GM18505 (cell line): ENCODE data around the gene FOXL1.
"Not testable (repeated sequence)": the region's sequence is repeated elsewhere in the genome, so short reads cannot be mapped to it uniquely, and the experiment has no call there.

ENCODE experiments used
- ATAC-seq: cut with Tn5 transposase; IDR thresholded peaks from one replicate; pipeline ENCODE4 v1.9.1; 2021; ENCODE audit not compliant: unreplicated experiment
- POLR2A ChIP-seq: IDR thresholded peaks from 4 replicates; pipeline ENCODE4 v1.6.1; 2011; ENCODE audit warnings: borderline replicate concordance; ENCODE audit not compliant: insufficient read depth, insufficient read length; ENCODE audit errors: extremely low read depth

FOXL1 gene

GRCh38 chr16:86585821-86586611, 7.7 kb downstream of the FOXL1 start:
- ATAC-seq, result no peak
- no peak for TF ChIP-seq POLR2A

GRCh38 chr16:86587487-86587886, 9.1 kb downstream of the FOXL1 start:
- no peak for ATAC-seq
- no peak for TF ChIP-seq POLR2A

GRCh38 chr16:86587955-86588354, 9.6 kb downstream of the FOXL1 start:
- ATAC-seq, result not testable (repeated sequence)

GRCh38 chr16:86590501-86591144, 12.3 kb downstream of the FOXL1 start:
- no peak for ATAC-seq
- no peak for TF ChIP-seq POLR2A

- TF ChIP-seq POLR2A, result no peak
- ATAC-seq, result no peak
Measured at GRCh38 chr16:86591270-86591669, 12.9 kb downstream of the FOXL1 start.

GRCh38 chr16:86593913-86594620, 15.7 kb downstream of the FOXL1 start:
- ATAC-seq, result no peak

GRCh38 chr16:86594721-86595120, 16.4 kb downstream of the FOXL1 start:
- ATAC-seq, result no peak
- TF ChIP-seq POLR2A, result no peak

More at GRCh38 chr16:86593913-86594620, 15.7 kb downstream of the FOXL1 start:
- TF ChIP-seq POLR2A, result no peak

GRCh38 chr16:86595983-86596605, 17.7 kb downstream of the FOXL1 start:
- no peak for TF ChIP-seq POLR2A
- ATAC-seq, result no peak

GRCh38 chr16:86597126-86597879, 19.0 kb downstream of the FOXL1 start:
- no peak for ATAC-seq
- TF ChIP-seq POLR2A, result no peak

- TF ChIP-seq POLR2A, result no peak
Measured at GRCh38 chr16:86597880-86598606, 19.7 kb downstream of the FOXL1 start.

GRCh38 chr16:86598607-86599565, 20.5 kb downstream of the FOXL1 start:
- no peak for ATAC-seq
- no peak for TF ChIP-seq POLR2A

More at GRCh38 chr16:86597880-86598606, 19.7 kb downstream of the FOXL1 start:
- ATAC-seq, result no peak
